HG03521 (cell line): ENCODE data around the gene RGS17.
"Not testable (repeated sequence)": the region's sequence is repeated elsewhere in the genome, so short reads cannot be mapped to it uniquely, and the experiment has no call there.

ENCODE experiments used
- ATAC-seq: cut with Tn5 transposase; IDR thresholded peaks from one replicate; pipeline ENCODE4 v1.9.1; 2021; ENCODE audit warnings: mild to moderate bottlenecking, moderate library complexity; ENCODE audit not compliant: unreplicated experiment

Gene RGS17

GRCh38 chr6:153043719-153044118, 87.4 kb downstream of the RGS17 start:
- no peak for ATAC-seq

GRCh38 chr6:153038378-153039057, 92.6 kb downstream of the RGS17 start:
- ATAC-seq: no peak

GRCh38 chr6:153034139-153034538, 96.9 kb downstream of the RGS17 start:
- no peak for ATAC-seq

GRCh38 chr6:153032255-153032882, 98.7 kb downstream of the RGS17 start:
- no peak for ATAC-seq

GRCh38 chr6:153031335-153031955, 99.6 kb downstream of the RGS17 start:
- no peak for ATAC-seq

GRCh38 chr6:153028963-153029362, 102.1 kb downstream of the RGS17 start:
- ATAC-seq: no peak

- no peak for ATAC-seq
Observed at GRCh38 chr6:153028286-153028685, 102.8 kb downstream of the RGS17 start.

GRCh38 chr6:153027480-153027879, 103.6 kb downstream of the RGS17 start:
- no peak for ATAC-seq

- ATAC-seq: no peak
Observed at GRCh38 chr6:153024709-153025017, 106.4 kb downstream of the RGS17 start.

GRCh38 chr6:153023977-153024708, 106.9 kb downstream of the RGS17 start:
- peak; percentile 96 for ATAC-seq

- ATAC-seq: no peak
Observed at GRCh38 chr6:153018355-153018754, 112.7 kb downstream of the RGS17 start.

- no peak for ATAC-seq
Observed at GRCh38 chr6:153016846-153017245, 114.2 kb downstream of the RGS17 start.

- ATAC-seq: no peak
Observed at GRCh38 chr6:153015094-153015640, 115.9 kb downstream of the RGS17 start.

GRCh38 chr6:153013438-153013837, 117.6 kb downstream of the RGS17 start:
- no peak for ATAC-seq

GRCh38 chr6:153012856-153013255, 118.2 kb downstream of the RGS17 start:
- ATAC-seq: no peak

- ATAC-seq: peak; percentile 7
Observed at GRCh38 chr6:153003366-153003690, 127.8 kb downstream of the RGS17 start.

GRCh38 chr6:153002613-153003365, 128.3 kb downstream of the RGS17 start, which contains the start of gene MTRF1L:
Gene MTRF1L (minus strand): TSS chr6:153002709. CDS start chr6:153002685, 24 bp downstream.
- peak; percentile 92 for ATAC-seq

GRCh38 chr6:153001767-153002612, 129.1 kb downstream of the RGS17 start:
- peak; percentile 20 for ATAC-seq

- ATAC-seq: not testable (repeated sequence)
Observed at GRCh38 chr6:153000790-153001189, 130.3 kb downstream of the RGS17 start.

- ATAC-seq: no peak
Observed at GRCh38 chr6:153000243-153000642, 130.8 kb downstream of the RGS17 start.
